MCF 10A (cell line): ENCODE measurements around the gene GBA2. TPM values are rescaled to one million over a fixed set of nuclear protein-coding genes. Genes with fewer than 3 reads are reported as not detected.

ENCODE experiments used
- BruUV-seq: library from RNA; stranded (reverse); fragments of 400-500 nt; replicated peaks from 2 replicates; lab custom pipeline; 2021; lab: Mats Ljungman, UMichigan
- CTCF ChIA-PET: fragments of 300-600 bp; sonication (Branson Sonifier 250); formaldehyde crosslinking; extraction: SDS; loops from one replicate; lab custom pipeline; 2021; ENCODE audit warnings: antibody characterized with exemption, inconsistent platforms; lab: Yijun Ruan, JAX
- POLR2A ChIA-PET: fragments of 300-600, 350-650 bp; sonication (Branson Sonifier 250); formaldehyde crosslinking; extraction: SDS; loops from one replicate; lab custom pipeline; 2020; ENCODE audit warnings: antibody characterized with exemption, inconsistent platforms; lab: Yijun Ruan, JAX
- DNase-seq: peaks from one replicate; pipeline ENCODE4 v3.0.0-alpha.2; 2018; ENCODE audit not compliant: unreplicated experiment
- H3K27ac Mint-ChIP-seq: one replicate; pipeline ENCODE4 v1.8.0; 2022; ENCODE audit warnings: mild to moderate bottlenecking, low read depth, mixed read lengths; ENCODE audit not compliant: unreplicated experiment
- H3K27me3 Mint-ChIP-seq: one replicate; pipeline ENCODE4 v1.8.0; 2022; ENCODE audit warnings: mixed read lengths; ENCODE audit not compliant: insufficient read depth, unreplicated experiment
- H3K36me3 Mint-ChIP-seq: one replicate; pipeline ENCODE4 v1.8.0; 2022; ENCODE audit warnings: mild to moderate bottlenecking, moderate library complexity, mixed read lengths; ENCODE audit not compliant: insufficient read depth, unreplicated experiment
- H3K4me1 Mint-ChIP-seq: one replicate; pipeline ENCODE4 v1.8.0; 2022; ENCODE audit warnings: mixed read lengths; ENCODE audit not compliant: insufficient read depth, unreplicated experiment
- H3K4me3 Mint-ChIP-seq: one replicate; pipeline ENCODE4 v1.8.0; 2022; ENCODE audit warnings: mild to moderate bottlenecking, moderate library complexity, mixed read lengths; ENCODE audit not compliant: unreplicated experiment
- H3K9me3 Mint-ChIP-seq: one replicate; pipeline ENCODE4 v1.8.0; 2022; ENCODE audit warnings: mixed read lengths; ENCODE audit not compliant: unreplicated experiment
- CTCF ChIP-seq: fragments of 200-600 bp; IDR thresholded peaks from one replicate; pipeline ENCODE4 v1.8.0; 2022; ENCODE audit warnings: antibody characterized with exemption, mild to moderate bottlenecking; ENCODE audit not compliant: unreplicated experiment
- intact Hi-C: fragments of 100-400 bp; cut with micrococcal nuclease; formaldehyde crosslinking; loops from 2 replicates; pipeline ENCODE4 v1.14.1; 2022
- total RNA-seq: library from RNA; stranded (reverse); gene quantifications from 2 replicates; pipeline ENCODE4 v1.2.3, GENCODE V29; 2022

The GBA2 gene
- total RNA-seq, 1 experiment from 2014 or later, result 51.3 TPM

DNA sequence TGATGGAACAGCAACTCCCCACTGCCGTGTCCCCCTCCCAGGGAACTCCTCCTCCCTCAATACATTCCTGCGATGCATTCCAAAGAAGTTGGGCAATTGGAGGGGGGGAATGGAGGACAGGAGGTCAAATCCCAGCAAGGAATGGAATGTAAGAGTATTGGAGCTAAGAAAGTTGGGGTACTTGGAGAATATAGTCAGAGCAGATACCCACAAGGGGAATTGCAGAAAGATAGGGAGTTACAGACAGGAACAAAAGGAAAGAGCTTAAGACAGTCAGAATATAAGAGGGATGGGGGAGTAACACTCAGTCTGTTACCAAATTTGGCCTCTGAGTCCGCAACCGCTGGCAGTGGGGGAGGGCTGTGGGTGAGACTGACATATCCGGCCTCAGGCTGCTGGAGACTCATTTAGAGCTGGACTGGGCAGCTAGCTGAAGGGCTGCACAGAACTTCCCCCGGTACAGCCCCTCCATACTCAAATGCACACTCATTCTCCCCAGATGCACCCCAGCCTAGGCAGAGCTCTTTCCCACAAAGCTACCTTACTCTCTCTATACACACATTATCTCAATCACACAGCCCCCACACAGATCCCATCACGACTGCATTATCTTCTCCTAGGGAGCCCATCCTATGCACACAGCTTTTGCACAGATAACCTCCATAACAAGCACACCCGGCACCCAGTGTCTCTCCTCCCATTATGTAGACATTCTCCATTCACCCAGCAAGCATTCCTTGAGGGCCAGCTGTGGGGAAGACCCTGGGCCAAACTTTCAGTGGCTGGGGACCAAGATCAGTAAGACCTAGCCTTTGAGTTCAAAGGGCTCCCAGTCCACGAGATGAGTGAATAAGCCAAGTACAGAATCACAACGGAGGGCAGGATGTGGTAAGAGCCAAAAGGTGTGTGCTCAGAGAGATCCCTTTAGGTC lies 20.7 kb downstream of the GBA2 start:
- TF ChIP-seq CTCF, result no peak
- peaks cover 26% of the 10 kb centered on the region for H3K4me1 Mint-ChIP-seq
- POLR2A ChIA-PET, result interaction anchor here (0.6 to 15.0 kb wide), 23 partner anchors 10 to 1682 kb away, joined by 3 to 284 read pairs (median 4); partner anchors contain the start of genes ARHGEF39, CCDC107, GBA2 and RGP1
- H3K27ac Mint-ChIP-seq, result no peak overlapping the region
- peaks cover 29% of the 10 kb centered on the region for H3K36me3 Mint-ChIP-seq
- H3K4me3 Mint-ChIP-seq, result no peak overlapping the region
- CTCF ChIA-PET, result interaction anchor here (0.6 to 10.3 kb wide), 24 partner anchors 8 to 140 kb away, joined by 3 to 136 read pairs (median 4); partner anchors contain the start of genes ARHGEF39, CCDC107, HINT2 and RMRP
- H3K27me3 Mint-ChIP-seq, result no peaks in the 10 kb centered on the region
- H3K9me3 Mint-ChIP-seq, result no peaks in the 10 kb centered on the region
- intact Hi-C loops, result loop anchor here (2.0 kb wide), 2 partner anchors 32 to 70 kb away; partner anchors contain the start of genes CCDC107 and RMRP
- DNase-seq, result peak; percentile 85
- BruUV-seq, result no TSS peak

- H3K27ac Mint-ChIP-seq, result no peak overlapping the region
- no peaks in the 10 kb centered on the region for H3K27me3 Mint-ChIP-seq
- no peak overlapping the region for H3K4me3 Mint-ChIP-seq
- no peaks in the 10 kb centered on the region for H3K9me3 Mint-ChIP-seq
- POLR2A ChIA-PET, result interaction anchor here (0.7 to 15.0 kb wide), 12 partner anchors 15 to 1682 kb away, joined by 3 to 284 read pairs (median 6); partner anchors contain the start of genes CCDC107, GBA2, RGP1 and RMRP
- no TSS peak for BruUV-seq
- no peak for DNase-seq
- peaks cover 21% of the 10 kb centered on the region for H3K4me1 Mint-ChIP-seq
- no peak for TF ChIP-seq CTCF
- intact Hi-C loops, result loop anchor here (2.0 kb wide), 2 partner anchors 31 to 69 kb away; partner anchors contain the start of genes CCDC107 and RMRP
- CTCF ChIA-PET, result interaction anchor here (0.6 to 10.3 kb wide), 16 partner anchors 9 to 141 kb away, joined by 3 to 136 read pairs (median 4); partner anchors contain the start of genes ARHGEF39, CCDC107 and RMRP
- peaks cover 36% of the 10 kb centered on the region for H3K36me3 Mint-ChIP-seq
Measured at GRCh38 chr9:35727676-35728040, 21.4 kb downstream of the GBA2 start.

GRCh38 chr9:35726931-35727330 lies 22.1 kb downstream of the GBA2 start:
- Mint-ChIP-seq H3K4me3 (no peak overlapping the region), H3K9me3 (no peaks in the 10 kb centered on the region), H3K36me3 (peaks cover 43% of the 10 kb centered on the region), H3K4me1 (peaks cover 21% of the 10 kb centered on the region), H3K27me3 (no peaks in the 10 kb centered on the region), H3K27ac (no peak overlapping the region)
- intact Hi-C loops, result no loop called here
- no peak for TF ChIP-seq CTCF
- ChIA-PET POLR2A (interaction anchor here (0.8 to 15.0 kb wide), 6 partner anchors 10 to 81 kb away, joined by 3 to 284 read pairs (median 6); partner anchors contain the start of genes CCDC107, GBA2, RGP1 and RMRP), CTCF (interaction anchor here (0.6 to 10.3 kb wide), 12 partner anchors 8 to 361 kb away, joined by 3 to 136 read pairs (median 4); partner anchors contain the start of genes ARHGEF39, CCDC107 and RMRP)
- no peak for DNase-seq
- BruUV-seq, result no TSS peak
